ENCODE measurements around the gene NRXN2.

DNA sequence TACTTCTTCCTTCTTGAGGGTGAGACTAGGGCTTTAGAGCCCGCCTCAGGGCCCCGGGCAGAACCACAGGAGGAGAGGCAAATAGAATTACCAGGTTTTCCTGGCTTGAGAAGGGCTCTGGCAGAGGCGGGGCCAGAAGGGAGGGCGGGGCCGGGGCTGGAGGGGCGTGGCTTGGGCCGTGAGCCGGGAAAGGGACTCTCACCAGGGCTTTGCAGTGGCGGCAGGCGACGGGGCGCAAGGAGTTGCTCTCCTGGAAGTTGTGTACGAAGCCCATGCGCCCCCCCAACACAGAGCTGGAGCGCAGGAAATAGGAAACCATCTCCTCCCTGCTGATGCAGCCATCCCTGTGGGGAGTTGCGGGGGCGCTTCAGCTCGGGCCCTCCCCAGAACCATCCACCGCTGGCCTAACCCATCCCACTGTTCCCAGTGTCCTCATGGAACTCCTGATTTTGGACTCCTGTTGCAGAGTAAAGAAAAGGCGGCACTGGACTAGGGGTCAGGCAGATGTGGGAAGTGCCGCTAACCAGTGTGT is 6.9 kb upstream of the NRXN2 start:
- TF ChIP-seq, protein P1, sequence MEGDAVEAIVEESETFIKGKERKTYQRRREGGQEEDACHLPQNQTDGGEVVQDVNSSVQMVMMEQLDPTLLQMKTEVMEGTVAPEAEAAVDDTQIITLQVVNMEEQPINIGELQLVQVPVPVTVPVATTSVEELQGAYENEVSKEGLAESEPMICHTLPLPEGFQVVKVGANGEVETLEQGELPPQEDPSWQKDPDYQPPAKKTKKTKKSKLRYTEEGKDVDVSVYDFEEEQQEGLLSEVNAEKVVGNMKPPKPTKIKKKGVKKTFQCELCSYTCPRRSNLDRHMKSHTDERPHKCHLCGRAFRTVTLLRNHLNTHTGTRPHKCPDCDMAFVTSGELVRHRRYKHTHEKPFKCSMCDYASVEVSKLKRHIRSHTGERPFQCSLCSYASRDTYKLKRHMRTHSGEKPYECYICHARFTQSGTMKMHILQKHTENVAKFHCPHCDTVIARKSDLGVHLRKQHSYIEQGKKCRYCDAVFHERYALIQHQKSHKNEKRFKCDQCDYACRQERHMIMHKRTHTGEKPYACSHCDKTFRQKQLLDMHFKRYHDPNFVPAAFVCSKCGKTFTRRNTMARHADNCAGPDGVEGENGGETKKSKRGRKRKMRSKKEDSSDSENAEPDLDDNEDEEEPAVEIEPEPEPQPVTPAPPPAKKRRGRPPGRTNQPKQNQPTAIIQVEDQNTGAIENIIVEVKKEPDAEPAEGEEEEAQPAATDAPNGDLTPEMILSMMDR (IDR thresholded peaks at IDR 0.05; ENCODE audit: low read depth, low read length), result no peak
- no peak for TF ChIP-seq POLR2A (IDR thresholded peaks at IDR 0.05; ENCODE audit: extremely low read depth, insufficient read length)
- TF ChIP-seq, protein P2, sequence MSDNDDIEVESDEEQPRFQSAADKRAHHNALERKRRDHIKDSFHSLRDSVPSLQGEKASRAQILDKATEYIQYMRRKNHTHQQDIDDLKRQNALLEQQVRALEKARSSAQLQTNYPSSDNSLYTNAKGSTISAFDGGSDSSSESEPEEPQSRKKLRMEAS (IDR thresholded peaks at IDR 0.05; ENCODE audit: low read depth, low read length), result no peak
